GM20431 (cell line): ENCODE measurements around the gene PTPN3.
"Not testable (repeated sequence)": the region's sequence is repeated elsewhere in the genome, so short reads cannot be mapped to it uniquely, and the experiment has no call there.

Source experiments
- in situ Hi-C: fragments of 300-500 bp; cut with MseI, MboI; formaldehyde crosslinking; loops from one replicate; pipeline ENCODE4 v1.15.0; 2020; ENCODE audit warnings: low sequenced_read_pairs; ENCODE audit not compliant: unreplicated experiment

PTPN3 gene

GRCh38 chr9:109498195-109499092 lies at the start of gene PTPN3:
Gene PTPN3, minus strand, starts transcription at chr9:109498307. Its CDS starts 34,873 bp downstream, at chr9:109463434.
- in situ Hi-C loops: no loop called here

GRCh38 chr9:109544954-109545353 lies 46.8 kb upstream of the PTPN3 start:
- in situ Hi-C loops: not testable (repeated sequence)

GRCh38 chr9:109542922-109543321 lies 44.8 kb upstream of the PTPN3 start:
- in situ Hi-C loops: no loop called here

- in situ Hi-C loops: no loop called here
Measured at GRCh38 chr9:109538346-109538745, 40.2 kb upstream of the PTPN3 start.

GRCh38 chr9:109537288-109537687 lies 39.2 kb upstream of the PTPN3 start:
- in situ Hi-C loops: no loop called here

- in situ Hi-C loops: no loop called here
Measured at GRCh38 chr9:109536859-109537258, 38.8 kb upstream of the PTPN3 start.

GRCh38 chr9:109535365-109535764 lies 37.3 kb upstream of the PTPN3 start:
- in situ Hi-C loops: no loop called here

GRCh38 chr9:109534151-109534550 lies 36.0 kb upstream of the PTPN3 start:
- in situ Hi-C loops: no loop called here

- in situ Hi-C loops: not testable (repeated sequence)
Measured at GRCh38 chr9:109532652-109533051, 34.5 kb upstream of the PTPN3 start.

GRCh38 chr9:109522106-109522505 lies 24.0 kb upstream of the PTPN3 start:
- in situ Hi-C loops: no loop called here

- in situ Hi-C loops: no loop called here
Measured at GRCh38 chr9:109520475-109521132, 22.5 kb upstream of the PTPN3 start.

GRCh38 chr9:109519366-109519765 lies 21.3 kb upstream of the PTPN3 start:
- in situ Hi-C loops: no loop called here

- in situ Hi-C loops: no loop called here
Measured at GRCh38 chr9:109518621-109519335, 20.7 kb upstream of the PTPN3 start.

- in situ Hi-C loops: no loop called here
Measured at GRCh38 chr9:109517901-109518377, 19.8 kb upstream of the PTPN3 start.

GRCh38 chr9:109513871-109514270 lies 15.8 kb upstream of the PTPN3 start:
- in situ Hi-C loops: no loop called here

- in situ Hi-C loops: no loop called here
Measured at GRCh38 chr9:109512170-109512756, 14.2 kb upstream of the PTPN3 start.

- in situ Hi-C loops: no loop called here
Measured at GRCh38 chr9:109510506-109510905, 12.4 kb upstream of the PTPN3 start.

- in situ Hi-C loops: not testable (repeated sequence)
Measured at GRCh38 chr9:109510042-109510441, 11.9 kb upstream of the PTPN3 start.

- in situ Hi-C loops: no loop called here
Measured at GRCh38 chr9:109509611-109510010, 11.5 kb upstream of the PTPN3 start.

GRCh38 chr9:109507421-109507838 lies 9.3 kb upstream of the PTPN3 start:
- in situ Hi-C loops: no loop called here
